Lower lobe of right lung (tissue), 2 donors: ENCODE results near the gene DAZAP1. TPM values are rescaled to one million over a fixed set of nuclear protein-coding genes. Genes with fewer than 3 reads are reported as not detected.
A peak's percentile ranks its signal among the peaks of the same experiment; 100 is the strongest.

Experiments
- ATAC-seq, 2 donors: fragments of 200-7000 bp; cut with Tn5 transposase; one replicate each; pipeline ENCODE4 v1.9.1; 2020 to 2022; ENCODE audit warnings: mild to moderate bottlenecking in 2 of 2, moderate library complexity in 2 of 2
- DNase-seq: peaks from one replicate; pipeline ENCODE4 v3.0.0-alpha.2; 2020
- H3K27ac ChIP-seq: fragments of 200-600 bp; one replicate; pipeline ENCODE4 v1.8.0; 2022
- H3K27me3 ChIP-seq: fragments of 200-600 bp; one replicate; pipeline ENCODE4 v1.8.0; 2022; ENCODE audit warnings: low read depth
- H3K36me3 ChIP-seq: fragments of 200-600 bp; one replicate; pipeline ENCODE4 v1.8.0; 2022; ENCODE audit warnings: mild to moderate bottlenecking
- H3K4me1 ChIP-seq: fragments of 200-600 bp; one replicate; pipeline ENCODE4 v1.8.0; 2022
- H3K4me3 ChIP-seq: fragments of 200-600 bp; one replicate; pipeline ENCODE4 v1.8.0; 2022; ENCODE audit warnings: mild to moderate bottlenecking
- H3K9me3 ChIP-seq: fragments of 200-600 bp; one replicate; pipeline ENCODE4 v1.8.0; 2022
- intact Hi-C: fragments of 100-400 bp; cut with DNase I; formaldehyde crosslinking; loops from one replicate; pipeline ENCODE4 v1.11.0; 2022
- total RNA-seq: library from RNA; stranded (reverse); fragmentation: NEBNext Ultra II Directional; extraction: Animal tissue kit (Norgen Biotek cat#: 25700); gene quantifications from one replicate; pipeline ENCODE4 v1.2.1, GENCODE V29; 2021
- TF ChIP-seq, protein P1 (sequence below): fragments of 200-600 bp; IDR thresholded peaks from one replicate; pipeline ENCODE4 v1.8.0; 2022; ENCODE audit warnings: antibody characterized with exemption, mild to moderate bottlenecking
- donor health status: DM: no; HTN: yes; CAD: no; lungs with severe emphysema.

Gene DAZAP1
- total RNA-seq, 1 donor from 2014 or later, result 89.4 TPM

DNA sequence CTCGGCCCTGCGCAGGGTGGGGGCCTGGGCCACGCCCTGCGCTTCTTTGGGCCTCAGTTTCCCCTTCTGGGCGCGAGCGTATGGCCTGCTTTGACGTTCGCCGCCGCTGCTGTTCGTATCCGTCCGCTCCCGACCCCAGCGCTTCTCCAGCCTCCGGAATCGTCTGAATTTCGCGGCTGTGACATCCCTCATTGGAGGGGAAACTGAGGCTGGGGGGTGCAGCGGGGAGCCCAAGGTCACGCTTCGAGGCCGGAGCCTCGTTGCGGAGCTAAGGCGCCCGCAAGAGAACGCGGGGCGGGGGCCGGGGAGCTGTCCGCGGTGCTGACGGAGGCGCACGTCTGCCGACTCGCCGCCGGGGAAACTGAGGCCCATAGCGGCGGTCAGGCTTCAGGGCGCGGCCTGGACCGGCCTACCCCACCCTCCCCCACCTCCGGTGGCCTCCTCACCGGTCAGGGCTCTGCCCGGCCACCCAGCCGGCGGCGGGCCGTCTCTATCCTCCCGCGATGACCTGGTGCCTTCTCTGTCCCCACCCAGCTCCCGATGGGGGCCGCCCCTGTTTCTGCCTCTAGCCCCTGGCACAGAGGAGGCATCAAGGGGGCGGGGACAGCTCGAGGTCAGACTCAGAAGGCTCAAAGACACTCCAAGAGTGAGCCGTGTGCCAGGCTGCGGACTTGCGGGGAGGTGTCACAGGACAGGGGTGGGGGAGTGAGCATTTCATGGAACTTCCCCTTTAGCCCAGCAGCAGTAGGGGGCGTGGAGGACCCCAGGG, 39.5 kb downstream of the DAZAP1 start:
- no peaks in the 10 kb centered on the region for H3K9me3 ChIP-seq
- TF ChIP-seq, protein P1, sequence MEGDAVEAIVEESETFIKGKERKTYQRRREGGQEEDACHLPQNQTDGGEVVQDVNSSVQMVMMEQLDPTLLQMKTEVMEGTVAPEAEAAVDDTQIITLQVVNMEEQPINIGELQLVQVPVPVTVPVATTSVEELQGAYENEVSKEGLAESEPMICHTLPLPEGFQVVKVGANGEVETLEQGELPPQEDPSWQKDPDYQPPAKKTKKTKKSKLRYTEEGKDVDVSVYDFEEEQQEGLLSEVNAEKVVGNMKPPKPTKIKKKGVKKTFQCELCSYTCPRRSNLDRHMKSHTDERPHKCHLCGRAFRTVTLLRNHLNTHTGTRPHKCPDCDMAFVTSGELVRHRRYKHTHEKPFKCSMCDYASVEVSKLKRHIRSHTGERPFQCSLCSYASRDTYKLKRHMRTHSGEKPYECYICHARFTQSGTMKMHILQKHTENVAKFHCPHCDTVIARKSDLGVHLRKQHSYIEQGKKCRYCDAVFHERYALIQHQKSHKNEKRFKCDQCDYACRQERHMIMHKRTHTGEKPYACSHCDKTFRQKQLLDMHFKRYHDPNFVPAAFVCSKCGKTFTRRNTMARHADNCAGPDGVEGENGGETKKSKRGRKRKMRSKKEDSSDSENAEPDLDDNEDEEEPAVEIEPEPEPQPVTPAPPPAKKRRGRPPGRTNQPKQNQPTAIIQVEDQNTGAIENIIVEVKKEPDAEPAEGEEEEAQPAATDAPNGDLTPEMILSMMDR, result no peak
- H3K27ac ChIP-seq, result no peak overlapping the region
- intact Hi-C loops, result no loop called here
- peak overlapping the region; percentile 55 for H3K4me3 ChIP-seq
- peaks cover 66% of the 10 kb centered on the region for H3K27me3 ChIP-seq
- no peak for DNase-seq
- peaks cover 22% of the 10 kb centered on the region for H3K4me1 ChIP-seq
- no peak for ATAC-seq
- peaks cover 14% of the 10 kb centered on the region for H3K36me3 ChIP-seq

DNA sequence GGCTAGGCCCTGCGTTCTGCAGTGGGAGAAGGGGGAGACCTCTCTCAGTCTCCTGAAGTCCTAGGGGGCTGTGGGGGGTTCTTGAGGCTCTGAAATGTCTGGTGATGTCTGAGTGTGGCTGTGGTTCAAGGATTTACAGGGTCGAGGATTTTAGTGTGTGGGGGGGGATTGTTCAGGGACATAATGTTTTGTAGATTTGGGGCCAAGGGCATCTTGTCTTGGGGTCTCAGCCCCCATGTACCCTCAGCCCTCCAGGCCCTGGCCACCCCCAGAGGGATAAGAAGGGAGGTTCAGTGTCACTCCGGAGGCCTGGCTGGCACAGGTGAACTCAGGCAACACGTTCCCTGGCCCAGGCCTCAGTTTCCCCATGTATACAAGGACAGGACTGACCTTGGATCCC, 40.1 kb downstream of the DAZAP1 start:
- no peak for ATAC-seq
- H3K9me3 ChIP-seq, result no peaks in the 10 kb centered on the region
- H3K27me3 ChIP-seq, result peaks cover 72% of the 10 kb centered on the region
- no peak for DNase-seq
- no peak overlapping the region for H3K27ac ChIP-seq
- H3K4me3 ChIP-seq, result no peak overlapping the region
- peaks cover 7% of the 10 kb centered on the region for H3K36me3 ChIP-seq
- intact Hi-C loops, result no loop called here
- TF ChIP-seq, protein P1, result no peak
- peaks cover 22% of the 10 kb centered on the region for H3K4me1 ChIP-seq

DNA sequence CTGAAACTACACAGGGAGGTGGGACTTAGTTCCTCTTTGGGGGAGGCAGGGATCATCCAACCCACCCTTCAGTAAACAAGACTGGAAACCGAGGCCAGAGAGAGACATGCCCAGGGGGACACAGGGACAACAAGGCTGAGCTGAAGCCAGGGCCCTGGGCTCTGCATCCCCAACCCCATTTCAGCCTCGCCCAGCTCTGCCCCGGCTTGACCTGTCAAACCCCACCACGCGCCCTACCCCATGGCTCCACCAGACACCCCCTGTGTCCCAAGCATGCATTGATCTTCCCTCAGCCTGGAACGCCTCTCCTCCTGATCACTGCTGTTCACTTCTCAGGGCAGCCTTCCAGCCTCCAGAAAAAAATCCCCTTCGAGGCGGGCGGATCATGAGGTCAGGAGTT, 40.6 kb downstream of the DAZAP1 start:
- DNase-seq (no peak), ATAC-seq (no peak)
- intact Hi-C loops, result no loop called here
- TF ChIP-seq, protein P1, result no peak
- peaks cover 22% of the 10 kb centered on the region for H3K4me1 ChIP-seq
- H3K9me3 ChIP-seq, result no peaks in the 10 kb centered on the region
- H3K27me3 ChIP-seq, result peaks cover 77% of the 10 kb centered on the region
- no peak overlapping the region for H3K27ac ChIP-seq
- no peak overlapping the region for H3K4me3 ChIP-seq
- H3K36me3 ChIP-seq, result peaks cover 3% of the 10 kb centered on the region

DNA sequence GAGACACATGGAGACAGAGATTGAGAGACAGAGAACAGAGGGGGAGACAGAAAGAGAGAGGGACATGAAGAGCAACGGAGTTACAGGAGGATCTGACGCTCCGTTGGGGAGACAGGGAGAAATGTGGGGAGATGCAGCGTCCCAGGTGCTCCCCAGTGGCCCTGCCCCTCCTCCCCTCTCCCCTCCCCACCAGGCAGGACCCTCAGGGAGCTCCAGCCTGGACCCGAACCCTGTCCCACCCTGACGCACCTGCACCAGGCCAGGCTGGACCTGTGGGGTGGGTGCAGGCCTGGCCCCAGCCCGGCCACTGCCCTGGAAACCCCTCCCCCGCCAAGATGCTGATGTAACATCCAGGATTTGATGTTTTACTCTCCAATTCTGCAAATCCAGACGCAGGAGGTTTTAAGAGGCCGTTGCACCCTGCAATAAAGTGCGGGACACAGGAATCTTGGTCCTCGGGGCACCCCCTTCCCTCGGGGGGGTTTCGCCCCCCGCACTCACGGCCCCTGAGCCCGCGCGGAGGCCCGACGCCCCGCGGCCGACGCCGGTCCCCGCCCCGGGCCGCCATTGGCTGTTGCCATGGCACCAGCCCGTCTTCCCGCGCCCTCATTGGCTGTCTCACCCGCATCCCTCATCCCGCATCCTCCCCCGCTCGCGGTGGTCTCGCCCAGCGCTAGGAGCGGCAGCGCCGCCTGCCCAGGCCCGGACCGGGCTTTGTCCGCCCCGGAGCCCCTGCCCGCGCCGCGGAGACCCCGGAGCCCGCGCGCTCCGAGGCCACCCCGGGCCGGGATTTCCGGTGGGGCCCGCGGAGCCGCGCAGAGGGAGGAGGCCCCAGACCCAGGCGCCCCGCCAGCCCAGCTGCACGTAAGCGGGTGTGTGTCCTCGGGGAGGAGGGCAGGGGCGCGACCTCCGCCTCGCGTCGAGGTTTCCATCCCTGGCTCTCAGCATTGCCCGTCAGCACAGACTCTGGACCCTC, 42.4 kb downstream of the DAZAP1 start, which contains the start of gene APC2:
Gene APC2 (plus strand): TSS at position 655 of the 976 bp plus-strand sequence. CDS start 2,881 bp downstream, outside the sequence.
- H3K9me3 ChIP-seq, result no peaks in the 10 kb centered on the region
- no peaks in the 10 kb centered on the region for H3K36me3 ChIP-seq
- peaks cover 21% of the 10 kb centered on the region for H3K4me1 ChIP-seq
- DNase-seq (no peak), ATAC-seq (no peak)
- no peak within 1 kb of the TSS for H3K27ac ChIP-seq
- TF ChIP-seq, protein P1, result no peak
- H3K27me3 ChIP-seq, result peaks cover 95% of the 10 kb centered on the region
- intact Hi-C loops, result no loop called here
- no peak within 1 kb of the TSS for H3K4me3 ChIP-seq
